ENCODE data around the gene DBNDD2. TPM values are rescaled to one million over a fixed set of nuclear protein-coding genes. Genes with fewer than 3 reads are reported as not detected.

Gene DBNDD2
- total RNA-seq, 4 donors from 2014 or later = 12.1 to 47.4 (median 20.9) TPM

DNA sequence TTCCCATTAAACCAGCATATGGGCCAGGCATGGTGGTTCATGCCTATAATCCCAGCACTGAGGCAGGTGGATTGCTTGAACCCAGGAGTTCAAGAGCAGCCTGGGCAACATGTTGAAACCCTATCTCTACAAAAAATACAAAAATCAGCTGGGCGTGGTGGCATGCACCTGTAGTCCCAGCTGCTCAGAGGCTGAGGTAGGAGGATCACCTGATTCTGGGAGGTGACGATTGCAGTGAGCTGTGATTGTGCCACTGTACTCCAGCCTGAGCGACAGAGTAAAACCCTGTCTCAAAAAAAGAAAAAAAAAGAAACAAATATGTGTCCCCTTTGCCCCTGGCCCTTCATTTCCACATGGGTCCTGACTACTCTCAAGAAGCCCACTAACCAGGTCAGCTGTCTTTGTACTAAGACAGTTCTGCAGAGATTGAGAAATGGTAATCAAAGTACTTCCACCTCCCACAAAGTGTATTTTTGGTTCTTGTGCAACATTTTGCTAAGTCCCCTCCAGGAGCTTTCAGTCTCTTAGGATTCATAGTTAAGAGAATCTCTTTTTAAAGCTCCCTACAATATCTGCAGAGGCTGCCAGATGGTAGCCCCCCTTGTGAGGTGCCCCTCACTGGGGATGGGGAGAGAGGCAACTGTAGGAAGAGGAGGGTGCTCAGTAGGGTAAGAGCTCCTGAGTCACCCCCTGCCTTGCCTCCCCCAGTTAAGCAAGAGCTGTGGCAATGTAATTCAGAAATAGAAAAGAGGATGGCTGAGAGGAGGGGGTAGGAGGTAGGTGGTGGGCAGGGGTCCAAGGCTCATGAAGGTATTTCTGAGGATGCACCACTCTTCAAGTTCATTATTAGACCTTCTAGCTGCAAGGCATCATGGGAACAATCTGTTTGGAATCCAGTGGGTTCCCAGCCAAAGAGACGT lies 44.9 kb downstream of the DBNDD2 start:
- intact Hi-C loops (cut with DNase I) = no loop called here
- H3K4me3 ChIP-seq (replicated peaks in 1 of 3) = no peak overlapping the region

DNA sequence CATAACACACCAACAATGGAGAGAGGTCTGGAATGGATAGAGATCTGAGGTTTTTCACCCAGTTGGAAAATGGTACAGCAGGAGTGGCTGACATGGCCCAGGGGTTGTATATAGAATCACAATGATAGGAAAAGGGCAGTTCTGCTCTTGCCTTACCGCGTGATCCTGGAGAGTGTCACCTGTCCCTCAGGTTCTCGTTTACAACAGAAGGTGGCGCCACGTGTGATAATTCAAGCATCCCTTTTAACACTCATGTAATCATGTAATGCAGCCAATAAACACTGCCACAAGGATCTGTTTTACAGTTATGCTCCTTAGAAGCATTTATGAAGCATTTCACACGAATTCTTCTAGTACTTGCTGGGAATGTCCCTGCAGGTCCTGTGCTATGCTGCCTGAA lies 48.5 kb downstream of the DBNDD2 start:
- Histone ChIP-seq H3K4me1 (peaks cover 9 to 15% of the 10 kb centered on the region in 2 donors), H3K36me3 (no peaks in the 10 kb centered on the region), H3K9me3 (no peaks in the 10 kb centered on the region), H3K27ac (peak overlapping the region in 1 of 3 donors; percentile 17), H3K4me3 (replicated peaks in 1 of 3) (no peak overlapping the region), H3K27me3 (no peaks in the 10 kb centered on the region)
- DNase-seq = peak; percentile 71 to 76
- intact Hi-C loops (cut with DNase I) = no loop called here
- TF ChIP-seq, protein P1, sequence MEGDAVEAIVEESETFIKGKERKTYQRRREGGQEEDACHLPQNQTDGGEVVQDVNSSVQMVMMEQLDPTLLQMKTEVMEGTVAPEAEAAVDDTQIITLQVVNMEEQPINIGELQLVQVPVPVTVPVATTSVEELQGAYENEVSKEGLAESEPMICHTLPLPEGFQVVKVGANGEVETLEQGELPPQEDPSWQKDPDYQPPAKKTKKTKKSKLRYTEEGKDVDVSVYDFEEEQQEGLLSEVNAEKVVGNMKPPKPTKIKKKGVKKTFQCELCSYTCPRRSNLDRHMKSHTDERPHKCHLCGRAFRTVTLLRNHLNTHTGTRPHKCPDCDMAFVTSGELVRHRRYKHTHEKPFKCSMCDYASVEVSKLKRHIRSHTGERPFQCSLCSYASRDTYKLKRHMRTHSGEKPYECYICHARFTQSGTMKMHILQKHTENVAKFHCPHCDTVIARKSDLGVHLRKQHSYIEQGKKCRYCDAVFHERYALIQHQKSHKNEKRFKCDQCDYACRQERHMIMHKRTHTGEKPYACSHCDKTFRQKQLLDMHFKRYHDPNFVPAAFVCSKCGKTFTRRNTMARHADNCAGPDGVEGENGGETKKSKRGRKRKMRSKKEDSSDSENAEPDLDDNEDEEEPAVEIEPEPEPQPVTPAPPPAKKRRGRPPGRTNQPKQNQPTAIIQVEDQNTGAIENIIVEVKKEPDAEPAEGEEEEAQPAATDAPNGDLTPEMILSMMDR (IDR thresholded peaks at IDR 0.05) = peak in 4 of 6 experiments; percentile 42 to 61 (median 52)
- no peak for TF ChIP-seq POLR2A (IDR thresholded peaks at IDR 0.05)
- 9 to 14% methylated on average over 6 of the region's 6 CpGs for WGBS, 2 donors

More for the DNA sequence above, 44.9 kb downstream of the DBNDD2 start:
- Histone ChIP-seq H3K27ac (no peak overlapping the region), H3K36me3 (no peaks in the 10 kb centered on the region), H3K4me1 (no peaks in the 10 kb centered on the region), H3K27me3 (no peaks in the 10 kb centered on the region), H3K9me3 (no peaks in the 10 kb centered on the region)
- DNase-seq = no peak
- WGBS, 2 donors = 71 to 73% methylated on average over 4 of the region's 4 CpGs
- TF ChIP-seq POLR2A (IDR thresholded peaks at IDR 0.05) = no peak
- TF ChIP-seq, protein P1 (IDR thresholded peaks at IDR 0.05) = no peak

DNA sequence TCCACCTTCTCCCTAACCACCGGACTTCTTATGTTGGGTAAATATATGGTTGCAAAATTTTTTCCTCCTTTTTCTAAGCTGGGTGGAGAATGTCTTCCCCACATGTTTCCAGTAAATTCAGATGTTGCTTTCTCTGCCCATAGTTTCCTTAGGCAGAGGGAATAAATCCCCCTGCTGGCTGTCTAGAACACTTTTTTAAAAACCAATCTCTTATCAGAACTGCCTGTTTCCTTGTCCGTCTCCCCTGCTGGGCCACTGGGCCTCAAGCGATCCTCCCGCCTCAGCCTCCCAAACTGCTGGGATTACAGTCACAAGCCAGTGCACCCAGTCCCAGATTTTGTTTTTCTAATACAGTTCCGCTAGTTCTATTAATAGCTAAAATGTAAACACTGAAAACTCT lies 51.5 kb downstream of the DBNDD2 start:
- TF ChIP-seq, protein P1 (IDR thresholded peaks at IDR 0.05) = no peak
- TF ChIP-seq POLR2A (IDR thresholded peaks at IDR 0.05) = no peak
- DNase-seq = peak; percentile 27 to 59
- no peaks in the 10 kb centered on the region for H3K27me3 ChIP-seq
- intact Hi-C loops (cut with DNase I) = loop anchor here (10.0 kb wide), 1 partner anchor 305 kb away; no protein-coding TSS in a partner anchor
- no peak overlapping the region for H3K27ac ChIP-seq
- H3K36me3 ChIP-seq = no peaks in the 10 kb centered on the region
- no peak overlapping the region for H3K4me3 ChIP-seq (replicated peaks in 1 of 3)
- no peaks in the 10 kb centered on the region for H3K9me3 ChIP-seq
- 65 to 66% methylated on average over 5 of the region's 5 CpGs for WGBS, 2 donors
- H3K4me1 ChIP-seq = peaks cover 9 to 15% of the 10 kb centered on the region in 2 donors

Small RNA genes lying within 50 kb of the gene (microRNA-seq; reads per million reads assigned to microRNA genes)
- not detected for gene MIR6812

Small RNA genes lying within 50 kb of the gene (small RNA-seq; reads per million reads assigned to genes)
- not detected for gene MIR6812

Other genes starting within 250 kb of the DBNDD2 start
- not detected for gene PI3, start 233.4 kb upstream of the DBNDD2 start, total RNA-seq
- gene SEMG1, start 201.3 kb upstream of the DBNDD2 start, total RNA-seq = not detected
- gene SEMG2, start 186.9 kb upstream of the DBNDD2 start, total RNA-seq = not detected
- gene SLPI, start 153.7 kb upstream of the DBNDD2 start, total RNA-seq = 10 to 100 TPM in 3 of 4 donors, 1 to 10 TPM in 1; 3.0 to 52.4 (median 39.6) TPM
- gene RBPJL, start 101.4 kb upstream of the DBNDD2 start, total RNA-seq = not detected
- gene MATN4, start 100.0 kb upstream of the DBNDD2 start, total RNA-seq = 1 to 10 TPM in 1 of 4 donors, not detected in 3; 1.2 TPM
- gene SDC4, start 59.9 kb upstream of the DBNDD2 start, total RNA-seq = 100 to 1,000 TPM in 1 of 4 donors, 10 to 100 TPM in 3; 35.5 to 101 (median 63.3) TPM
- gene SYS1, start 45.1 kb upstream of the DBNDD2 start, total RNA-seq = 10 to 100 TPM; 52.7 to 86.1 (median 76.6) TPM
- not detected for gene TP53TG5, start 30.0 kb upstream of the DBNDD2 start, total RNA-seq
- 100 to 1,000 TPM in 3 of 4 donors, 10 to 100 TPM in 1; 85.0 to 122 (median 114) TPM for gene PIGT, start 7.9 kb downstream of the DBNDD2 start, total RNA-seq
- gene WFDC2, start 61.5 kb downstream of the DBNDD2 start, total RNA-seq = 100 to 1,000 TPM; 109 to 163 (median 131) TPM
- not detected for gene SPINT3, start 107.3 kb downstream of the DBNDD2 start, total RNA-seq
- not detected for gene WFDC6, start 131.2 kb downstream of the DBNDD2 start, total RNA-seq
- gene EPPIN, start 139.1 kb downstream of the DBNDD2 start, total RNA-seq = 1 to 10 TPM in 3 of 4 donors, under 1 TPM in 1; 0.45 to 4.2 (median 1.7) TPM
- gene WFDC8, start 171.0 kb downstream of the DBNDD2 start, total RNA-seq = 1 to 10 TPM in 1 of 4 donors, under 1 TPM in 1, not detected in 2; 0.78 to 1.3 TPM
- not detected for gene WFDC10A, start 221.4 kb downstream of the DBNDD2 start, total RNA-seq
- gene WFDC9, start 223.0 kb downstream of the DBNDD2 start, total RNA-seq = not detected

Data from thyroid gland (tissue), 4 donors.